ENCODE data around the gene NEDD9. TPM values are rescaled to one million over a fixed set of nuclear protein-coding genes. Genes with fewer than 3 reads are reported as not detected.

NEDD9 gene
- total and polyA plus RNA-seq, 4 donors: 7.5 to 16.8 (median 11.7) TPM

- Histone ChIP-seq H3K27ac (ENCODE audit: low read depth in 1 of 2, low read length in 2 of 2) (peak overlapping the region; percentile 5 to 31), H3K4me3 (ENCODE audit: low read depth in 1 of 3, low read length in 3 of 3) (no peak overlapping the region), H3K36me3 (ENCODE audit: control insufficient read depth in 4 of 4, insufficient read depth in 3 of 4, low read depth in 1 of 4, low read length in 3 of 4) (no peaks in the 10 kb centered on the region), H3K4me1 (ENCODE audit: control insufficient read depth in 4 of 4, insufficient read depth in 4 of 4, low read length in 3 of 4) (peaks cover 0 to 3% (median 2%) of the 10 kb centered on the region in 4 donors), H3K9ac (ENCODE audit: low read depth in 1 of 2, low read length in 2 of 2) (no peak overlapping the region), H3K27me3 (ENCODE audit: control insufficient read depth in 4 of 4, insufficient read depth in 4 of 4, low read length in 3 of 4) (no peaks in the 10 kb centered on the region), H3K9me3 (ENCODE audit: control insufficient read depth in 4 of 4, low read length in 3 of 4) (no peaks in the 10 kb centered on the region)
- no peak for DNase-seq (ENCODE audit: low spot score)
- TF ChIP-seq MAX (IDR thresholded peaks at IDR 0.05): no peak
- no peak for TF ChIP-seq TAF1 (conservative IDR thresholded peaks at IDR 0.05)
- TF ChIP-seq GABPA (IDR thresholded peaks at IDR 0.05 in 1 of 2, conservative IDR thresholded peaks at IDR 0.05 in 1 of 2): no peak
- TF ChIP-seq FOXA2 (IDR thresholded peaks at IDR 0.05): no peak
- TF ChIP-seq FOXA1 (IDR thresholded peaks at IDR 0.05): no peak
- TF ChIP-seq JUND (IDR thresholded peaks at IDR 0.05): no peak
- no peak for TF ChIP-seq EGR1 (IDR thresholded peaks at IDR 0.05; ENCODE audit: low read depth in 2 of 2)
- no peak for TF ChIP-seq REST (IDR thresholded peaks at IDR 0.05)
- no peak for TF ChIP-seq ZBTB33 (IDR thresholded peaks at IDR 0.05)
- TF ChIP-seq HNF4G (IDR thresholded peaks at IDR 0.05): no peak
- TF ChIP-seq ATF3 (IDR thresholded peaks at IDR 0.05): no peak
- no peak for TF ChIP-seq RXRA (IDR thresholded peaks at IDR 0.05)
- no peak for TF ChIP-seq NR2F2 (IDR thresholded peaks at IDR 0.05)
- no peak for TF ChIP-seq YY1 (IDR thresholded peaks at IDR 0.05)
- TF ChIP-seq, protein P1, sequence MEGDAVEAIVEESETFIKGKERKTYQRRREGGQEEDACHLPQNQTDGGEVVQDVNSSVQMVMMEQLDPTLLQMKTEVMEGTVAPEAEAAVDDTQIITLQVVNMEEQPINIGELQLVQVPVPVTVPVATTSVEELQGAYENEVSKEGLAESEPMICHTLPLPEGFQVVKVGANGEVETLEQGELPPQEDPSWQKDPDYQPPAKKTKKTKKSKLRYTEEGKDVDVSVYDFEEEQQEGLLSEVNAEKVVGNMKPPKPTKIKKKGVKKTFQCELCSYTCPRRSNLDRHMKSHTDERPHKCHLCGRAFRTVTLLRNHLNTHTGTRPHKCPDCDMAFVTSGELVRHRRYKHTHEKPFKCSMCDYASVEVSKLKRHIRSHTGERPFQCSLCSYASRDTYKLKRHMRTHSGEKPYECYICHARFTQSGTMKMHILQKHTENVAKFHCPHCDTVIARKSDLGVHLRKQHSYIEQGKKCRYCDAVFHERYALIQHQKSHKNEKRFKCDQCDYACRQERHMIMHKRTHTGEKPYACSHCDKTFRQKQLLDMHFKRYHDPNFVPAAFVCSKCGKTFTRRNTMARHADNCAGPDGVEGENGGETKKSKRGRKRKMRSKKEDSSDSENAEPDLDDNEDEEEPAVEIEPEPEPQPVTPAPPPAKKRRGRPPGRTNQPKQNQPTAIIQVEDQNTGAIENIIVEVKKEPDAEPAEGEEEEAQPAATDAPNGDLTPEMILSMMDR (IDR thresholded peaks at IDR 0.05; ENCODE audit: low read depth, low read length, missing input control): no peak
- TF ChIP-seq RAD21 (IDR thresholded peaks at IDR 0.05): no peak
- TF ChIP-seq SP1 (IDR thresholded peaks at IDR 0.05): no peak
- TF ChIP-seq HNF4A (conservative IDR thresholded peaks at IDR 0.05): no peak
- 72% methylated on average over 9 of the region's 9 CpGs for WGBS
Observed at GRCh38 chr6:11224252-11224965, 8.1 kb downstream of the NEDD9 start.

All from liver (tissue), 9 donors.